ENCODE results near the gene CBX8.

CBX8 gene

DNA sequence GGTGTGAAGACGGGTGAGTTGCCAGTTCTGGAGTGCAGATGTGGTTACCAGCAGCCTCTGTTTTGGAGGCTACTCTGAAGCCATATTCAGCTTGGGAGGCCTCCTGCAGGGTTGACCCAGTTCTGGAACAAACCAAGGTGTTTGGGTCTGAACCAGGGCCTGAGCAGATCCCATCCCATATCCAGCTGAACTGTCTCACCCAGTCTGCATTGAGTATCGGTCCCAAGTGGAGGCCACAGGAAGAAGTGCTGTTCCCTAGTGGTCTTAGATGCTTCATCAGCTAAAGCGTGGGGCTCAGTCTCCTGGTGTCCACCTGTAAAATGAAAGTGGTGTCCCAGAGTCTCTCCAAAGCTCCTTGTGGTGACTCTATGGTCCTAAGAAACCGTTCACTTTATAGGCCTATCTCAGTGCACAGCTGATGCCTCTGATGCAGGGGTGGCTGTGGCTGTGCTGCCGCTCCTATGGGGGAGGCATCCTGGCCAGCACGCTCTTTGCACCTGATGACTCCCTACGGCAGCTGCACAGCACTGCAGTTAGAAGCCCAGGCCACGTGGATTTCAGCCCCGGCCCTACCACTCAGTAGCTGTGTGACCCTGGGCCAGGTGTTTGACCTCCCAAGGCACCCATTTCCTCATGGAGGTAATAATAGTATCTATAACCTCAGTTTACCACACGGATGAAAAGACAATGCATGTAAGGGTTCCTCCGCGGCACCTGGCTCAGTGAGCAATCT lies 21.3 kb upstream of the CBX8 start:
- DNase-seq, result no peak

DNA sequence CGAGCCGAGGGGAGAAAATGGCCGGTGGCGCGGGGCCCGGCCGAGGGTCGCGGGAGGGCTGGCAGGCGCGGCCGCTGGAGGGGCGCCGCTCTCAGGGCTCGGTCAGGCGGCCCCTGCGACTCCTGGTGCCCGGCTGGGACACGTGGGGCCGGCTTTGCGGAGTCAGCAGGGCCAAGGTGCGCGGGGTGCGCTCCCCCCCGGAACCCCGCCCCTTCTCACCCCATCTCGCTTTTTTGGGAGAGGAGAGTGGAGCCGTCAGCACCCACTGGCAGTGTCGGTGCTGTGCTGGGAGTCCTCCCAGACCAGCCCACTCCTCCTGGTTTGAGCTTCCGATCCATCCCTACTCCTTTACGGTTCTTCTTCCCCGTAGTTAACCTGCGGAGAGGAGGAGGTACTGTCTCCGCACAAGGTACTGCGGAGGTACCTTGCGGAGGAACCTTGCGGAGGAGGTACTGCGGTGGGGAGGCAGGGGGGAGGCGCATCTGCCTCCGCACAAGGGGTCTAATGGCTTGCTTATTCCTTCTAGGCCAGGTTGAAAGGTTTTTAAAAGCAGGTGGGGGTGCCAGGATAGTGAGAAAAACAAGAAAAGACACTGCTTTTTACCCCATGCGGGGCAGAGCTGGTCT lies 19.1 kb upstream of the CBX8 start:
- DNase-seq, result no peak

DNA sequence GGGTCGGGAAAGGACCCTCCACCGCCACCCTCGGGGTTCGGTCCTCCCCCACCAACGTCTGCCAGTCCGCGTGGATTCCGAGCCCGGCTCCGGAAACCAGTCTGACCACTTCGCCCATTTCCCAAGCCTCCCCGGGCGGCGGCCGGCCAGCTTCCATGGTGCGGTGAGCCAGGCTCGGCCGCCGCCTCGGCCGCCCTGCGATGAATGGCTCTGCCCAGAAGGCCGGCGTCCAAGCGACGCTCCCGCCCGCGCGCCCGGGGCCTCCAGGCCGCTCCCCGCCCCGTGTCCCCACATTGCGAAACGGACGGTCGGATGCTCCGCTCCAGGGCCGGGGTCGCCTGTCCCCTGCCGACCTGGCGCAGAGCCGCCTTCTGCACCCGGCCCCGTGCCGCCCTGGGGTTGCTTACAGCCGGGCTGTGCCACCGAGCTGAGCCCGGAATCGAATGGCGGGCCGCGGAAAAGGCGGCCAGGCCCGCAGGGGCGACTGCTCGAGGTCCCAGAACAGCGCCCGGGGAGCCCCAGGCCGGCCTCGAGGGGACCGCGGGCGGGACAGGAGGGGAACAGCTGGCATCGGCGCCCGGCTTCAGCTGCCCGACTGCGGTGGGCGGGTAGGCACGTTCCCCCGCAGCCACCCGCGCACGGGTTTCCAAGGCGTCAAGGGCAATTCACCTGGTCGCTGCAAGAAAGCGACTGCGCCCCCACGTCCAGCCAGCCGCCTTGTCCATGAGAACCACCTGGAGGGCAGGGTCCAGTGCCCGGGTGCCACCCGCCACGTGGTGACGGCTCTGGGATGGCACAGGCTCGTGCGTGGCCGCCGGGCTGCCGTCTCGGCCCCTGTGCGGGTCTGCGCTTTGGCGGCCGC lies 18.3 kb upstream of the CBX8 start:
- DNase-seq, result no peak

DNA sequence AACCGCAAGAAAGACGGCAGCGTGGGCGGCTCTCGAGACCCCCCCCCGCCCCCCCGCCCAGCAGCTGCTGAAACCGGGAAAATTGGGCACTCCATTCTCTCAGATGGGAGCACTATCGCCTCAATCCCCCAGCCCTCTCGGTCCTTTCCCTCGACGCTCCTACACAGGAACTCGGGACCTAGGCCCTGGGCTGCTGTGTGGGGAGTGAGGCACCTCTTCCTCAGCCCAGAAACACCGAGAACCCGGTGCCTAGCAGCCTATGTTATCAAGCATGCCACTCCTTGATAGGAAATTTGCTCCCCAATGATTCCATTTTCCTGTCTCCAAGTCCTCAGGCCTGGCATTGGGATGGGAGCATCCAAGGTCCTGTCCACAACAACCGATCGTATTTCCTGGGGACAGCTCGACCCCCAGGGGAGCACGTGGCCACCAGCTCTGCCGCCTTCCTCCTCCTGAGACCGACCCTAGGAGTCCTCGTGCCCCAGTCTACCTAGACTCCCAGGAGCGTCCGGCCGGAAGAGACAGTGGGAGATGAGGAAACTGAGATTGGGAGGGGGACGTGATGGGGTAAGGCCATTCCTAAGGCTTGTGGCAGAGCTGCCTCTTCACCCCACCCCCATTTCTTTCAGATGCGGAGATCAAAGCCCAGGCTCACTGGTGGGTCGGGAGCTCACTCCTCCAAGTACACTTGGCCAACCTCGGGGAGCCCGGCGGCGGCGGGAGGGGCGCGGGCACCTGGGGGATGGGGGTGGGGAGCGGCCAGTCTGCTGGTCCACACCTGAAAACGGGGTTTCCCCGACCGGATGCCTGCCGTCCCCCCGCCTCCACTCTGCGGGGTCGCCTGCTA lies 17.5 kb upstream of the CBX8 start:
- no peak for DNase-seq

DNA sequence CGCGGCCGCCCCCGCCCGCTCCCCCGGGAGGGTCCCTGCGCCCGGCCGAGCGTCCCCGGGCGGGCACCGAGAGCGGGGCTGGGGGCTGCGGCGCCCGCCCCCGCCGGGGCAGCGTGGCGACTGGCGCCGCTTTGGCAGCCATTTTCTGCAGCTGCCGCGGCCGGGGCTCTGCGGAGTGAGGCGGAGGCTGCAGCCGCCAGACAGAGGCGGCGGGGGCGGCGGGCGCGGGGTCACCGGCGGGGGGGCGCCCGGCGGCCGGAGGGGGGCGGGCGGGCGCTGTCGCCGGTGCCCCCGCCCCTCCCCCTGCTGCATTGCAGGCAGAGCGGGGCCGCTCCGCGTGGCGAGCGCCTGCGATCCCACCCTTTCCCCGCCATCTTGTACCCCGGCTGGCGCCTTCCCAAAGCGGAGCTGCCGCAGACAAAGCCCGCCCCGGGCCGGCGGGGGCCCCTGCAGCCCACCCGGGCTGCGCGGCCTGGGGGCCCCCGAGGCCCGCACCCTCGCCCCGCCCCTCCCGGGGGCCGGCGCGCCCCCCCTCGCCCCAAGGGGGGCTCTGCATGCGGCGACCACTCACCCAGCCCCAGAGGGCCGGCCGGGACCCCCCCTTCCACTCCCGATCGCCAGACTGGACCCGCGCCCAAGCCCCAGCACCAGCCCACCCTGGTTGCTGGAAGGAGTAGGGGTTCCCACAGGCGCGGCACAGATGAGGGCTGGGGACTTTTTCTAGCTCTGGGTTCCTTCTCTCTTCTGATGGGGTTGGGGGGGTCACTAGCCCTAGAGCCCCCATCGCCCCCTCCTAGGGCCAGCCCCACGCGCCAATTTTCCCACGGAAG lies 16.6 kb upstream of the CBX8 start:
- no peak for DNase-seq

DNA sequence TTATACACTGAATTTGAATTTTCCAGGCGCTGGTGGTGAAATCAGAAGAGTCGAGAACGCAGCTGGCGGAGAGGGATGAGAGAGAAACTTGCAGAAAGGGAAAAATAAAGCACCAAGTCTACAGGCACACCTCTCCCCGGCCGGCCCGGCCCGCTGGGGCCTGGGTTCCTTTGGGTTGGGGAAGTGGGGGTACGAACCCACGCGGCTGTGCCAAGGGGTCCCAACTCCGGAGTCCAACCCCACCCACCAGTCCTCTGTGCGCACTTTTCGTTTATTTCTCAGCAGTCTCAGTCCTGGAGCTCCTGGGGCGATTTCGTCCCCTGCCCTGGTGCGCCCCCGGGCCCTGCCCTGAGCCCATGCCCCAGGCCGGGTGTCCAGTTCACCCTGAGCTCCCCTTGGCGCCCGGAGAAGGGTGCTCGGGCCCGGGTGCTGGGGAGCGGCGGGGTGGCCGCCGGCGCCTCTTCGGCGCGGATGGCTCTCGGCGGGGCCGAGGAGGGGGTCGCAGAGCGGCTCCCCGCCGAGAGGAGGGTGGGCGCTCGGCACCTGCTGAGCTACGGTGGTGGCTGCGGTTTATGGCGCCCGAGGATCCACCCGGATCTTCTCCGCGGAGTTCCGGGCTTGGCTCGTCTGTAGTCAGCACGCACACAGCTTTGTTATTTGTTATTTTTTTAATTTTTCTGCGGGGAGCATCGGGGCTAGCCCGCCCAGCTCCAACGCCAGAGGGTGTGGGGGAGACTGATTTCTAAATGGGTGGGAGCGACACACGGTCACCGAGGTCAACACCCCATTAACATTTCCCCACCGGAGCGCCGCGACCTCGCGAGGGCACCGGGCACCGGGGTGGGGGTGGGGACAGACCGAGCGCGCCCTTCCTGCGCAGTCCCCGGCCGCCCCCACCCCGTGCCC lies 15.7 kb upstream of the CBX8 start:
- DNase-seq, result no peak

DNA sequence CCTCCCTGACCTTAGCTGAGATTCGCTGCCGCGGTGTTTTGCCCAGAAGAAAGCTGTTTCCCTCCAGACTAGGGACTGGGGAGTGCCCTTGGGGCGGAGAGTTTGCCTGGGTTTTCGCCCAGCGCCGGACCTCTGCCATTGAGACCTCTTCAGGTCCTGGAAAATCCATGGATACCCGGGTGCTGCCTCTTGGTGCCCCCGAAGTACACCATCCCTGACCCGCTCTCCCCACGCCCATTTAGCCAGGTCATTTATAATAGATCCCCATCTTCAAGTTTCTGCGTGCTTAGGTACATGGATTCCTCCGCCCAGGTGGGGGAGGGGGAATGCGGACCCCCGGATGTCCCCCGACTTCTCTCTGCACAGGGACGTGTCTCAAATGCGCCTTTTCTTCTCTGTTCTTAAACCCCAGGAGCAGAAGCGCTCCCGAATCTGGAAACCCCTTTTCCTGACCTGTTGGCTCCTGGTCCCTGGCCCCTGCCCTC lies 15.0 kb upstream of the CBX8 start:
- DNase-seq, result no peak

DNA sequence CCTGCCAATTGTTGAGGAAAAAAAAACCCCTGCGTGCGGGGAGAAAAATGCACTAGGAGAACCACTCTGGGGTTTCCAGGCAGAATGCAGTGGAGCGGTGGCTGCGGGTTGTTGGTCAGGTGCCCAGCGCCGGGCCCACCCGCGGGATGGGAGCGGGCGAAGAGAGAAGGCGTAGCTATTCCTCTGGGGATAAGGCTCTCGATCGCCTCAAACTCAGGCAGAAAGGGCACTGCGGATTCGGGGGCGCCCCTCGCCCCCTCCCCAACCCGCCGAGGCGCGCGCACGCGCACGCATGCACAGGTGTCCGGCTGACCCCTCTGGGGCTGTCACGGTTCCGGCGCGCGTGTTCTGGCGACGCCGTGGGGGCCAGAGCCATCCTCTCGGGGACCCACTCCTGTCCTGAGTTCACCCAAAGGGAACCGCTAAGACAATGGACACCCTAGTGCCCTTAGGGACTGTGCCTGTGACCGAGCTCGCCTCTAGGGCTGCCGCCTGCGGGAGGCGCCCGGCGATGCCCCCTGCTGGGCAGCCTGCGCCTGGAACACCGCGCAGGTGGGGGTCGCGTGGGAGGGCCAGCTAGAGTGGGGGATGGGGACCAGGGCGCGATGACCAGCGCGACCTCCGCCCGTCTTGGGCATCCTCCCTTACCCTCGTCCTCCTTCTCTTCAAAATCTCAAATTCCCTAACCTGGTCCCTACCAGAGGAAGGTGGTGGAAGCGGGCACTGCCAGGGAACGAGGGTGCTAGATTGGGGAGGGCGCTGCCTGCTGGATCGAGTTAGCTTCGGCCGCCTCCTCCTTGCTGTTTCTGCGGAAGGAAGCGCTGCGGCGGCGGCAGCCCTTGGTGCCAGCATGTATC lies 14.4 kb upstream of the CBX8 start:
- DNase-seq, result no peak

DNA sequence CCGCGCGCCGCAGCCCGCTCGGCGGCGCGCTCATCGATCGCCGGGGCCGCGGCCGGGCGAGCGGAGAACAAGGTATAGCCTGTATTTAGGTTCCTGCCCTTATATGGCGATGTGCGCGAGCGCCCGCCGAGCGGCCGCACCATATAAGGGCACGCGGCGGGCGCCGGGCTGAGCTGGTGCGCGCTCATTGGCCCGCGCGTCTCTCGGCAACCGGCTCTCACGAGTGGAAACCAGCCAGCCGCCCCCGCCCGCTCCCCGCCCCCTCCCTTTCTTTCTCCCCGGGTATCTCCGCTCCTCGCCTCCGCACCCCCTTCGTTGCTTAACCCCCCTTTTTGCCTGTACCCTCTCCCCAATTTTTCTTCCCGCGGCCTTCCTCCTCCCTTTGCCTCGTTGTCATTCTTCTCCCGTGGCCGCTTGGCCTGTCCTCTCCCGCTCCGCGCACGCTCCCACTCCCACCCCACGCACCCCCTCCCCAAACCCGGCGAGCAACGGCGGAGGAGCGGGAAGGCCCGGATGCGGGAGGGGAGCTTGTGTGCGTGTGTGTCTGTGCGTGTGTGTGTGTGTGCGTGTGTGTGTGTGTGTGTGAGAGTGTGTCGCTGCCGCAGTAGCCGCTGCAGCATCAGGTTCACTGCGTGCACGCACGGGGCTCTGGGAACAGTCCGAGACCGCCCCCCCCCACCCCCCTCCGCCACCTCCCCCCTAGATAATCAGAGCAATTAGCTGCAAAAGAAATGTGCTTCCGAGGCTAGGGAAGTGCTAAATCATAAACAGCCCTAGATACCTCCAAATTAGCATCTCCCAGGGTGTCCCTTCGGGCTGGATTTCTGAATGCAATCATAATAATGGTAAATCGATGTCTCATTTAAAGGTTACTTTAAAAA lies 13.5 kb upstream of the CBX8 start:
- no peak for DNase-seq

DNA sequence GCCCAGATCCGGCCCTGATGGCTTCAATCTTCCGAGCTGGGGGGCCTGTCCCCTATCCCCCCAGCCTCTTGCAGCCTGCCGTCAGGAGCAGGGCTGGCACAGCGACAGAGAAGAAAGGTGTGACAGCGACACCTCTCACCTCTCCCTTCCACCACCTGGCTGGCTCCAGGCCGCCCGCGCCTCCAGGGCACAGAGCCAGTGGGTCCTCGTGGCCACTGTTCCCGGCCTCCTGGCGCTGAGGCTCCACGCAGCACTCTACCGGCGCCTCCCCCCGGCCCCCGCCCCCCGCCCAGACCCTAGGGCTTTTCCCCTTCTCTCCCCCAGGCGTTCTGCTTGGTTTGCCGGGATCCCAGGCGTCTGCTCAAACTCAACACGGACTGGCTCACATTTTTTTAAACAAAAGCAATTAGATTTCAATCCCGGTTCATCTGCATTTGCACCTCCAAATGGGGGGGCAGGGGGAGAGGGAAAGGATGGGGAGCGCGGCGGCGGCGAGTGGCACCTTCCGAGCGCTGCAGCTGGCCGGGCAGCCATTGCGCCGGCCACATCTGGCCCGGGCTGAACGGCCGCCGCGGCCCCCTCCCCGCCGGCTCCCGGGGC lies 12.8 kb upstream of the CBX8 start:
- DNase-seq, result no peak

DNA sequence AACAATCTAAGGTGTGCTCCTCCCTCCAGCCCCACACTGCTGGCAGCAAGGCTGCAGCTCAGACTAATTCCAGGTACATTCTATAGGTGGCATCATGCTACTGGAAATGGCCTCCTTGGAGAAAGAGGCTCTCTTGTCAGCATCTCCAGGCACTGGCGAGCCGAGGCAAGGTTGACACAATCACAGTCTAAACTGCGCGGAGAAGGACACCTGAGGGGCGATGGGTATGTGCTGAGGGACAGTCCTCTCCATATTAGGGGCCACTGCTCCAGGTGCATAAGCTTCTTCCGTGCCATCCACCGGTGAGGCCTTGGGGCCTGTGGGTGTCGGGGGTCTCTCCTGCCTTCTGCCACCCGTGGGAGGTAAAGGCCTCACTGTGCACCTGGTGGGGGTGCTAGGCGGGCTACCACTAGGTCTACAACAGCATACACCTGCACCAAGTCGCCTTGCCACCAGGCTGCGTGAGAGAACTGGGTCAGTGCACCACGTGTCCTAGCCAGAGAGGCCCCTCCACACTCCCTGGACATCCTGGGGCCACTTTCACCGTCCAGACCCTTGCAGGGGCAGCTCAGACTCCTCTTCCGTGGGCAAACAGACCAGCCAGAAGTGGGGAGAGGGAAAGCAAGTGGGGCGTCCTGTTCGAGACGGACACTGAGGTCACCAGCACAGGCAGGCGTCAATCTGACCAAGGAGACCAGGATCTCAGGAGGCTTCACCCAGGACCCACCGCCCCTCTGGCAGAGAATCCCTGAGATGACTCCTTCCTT lies 12.1 kb upstream of the CBX8 start:
- peak; percentile 35 for DNase-seq

DNA sequence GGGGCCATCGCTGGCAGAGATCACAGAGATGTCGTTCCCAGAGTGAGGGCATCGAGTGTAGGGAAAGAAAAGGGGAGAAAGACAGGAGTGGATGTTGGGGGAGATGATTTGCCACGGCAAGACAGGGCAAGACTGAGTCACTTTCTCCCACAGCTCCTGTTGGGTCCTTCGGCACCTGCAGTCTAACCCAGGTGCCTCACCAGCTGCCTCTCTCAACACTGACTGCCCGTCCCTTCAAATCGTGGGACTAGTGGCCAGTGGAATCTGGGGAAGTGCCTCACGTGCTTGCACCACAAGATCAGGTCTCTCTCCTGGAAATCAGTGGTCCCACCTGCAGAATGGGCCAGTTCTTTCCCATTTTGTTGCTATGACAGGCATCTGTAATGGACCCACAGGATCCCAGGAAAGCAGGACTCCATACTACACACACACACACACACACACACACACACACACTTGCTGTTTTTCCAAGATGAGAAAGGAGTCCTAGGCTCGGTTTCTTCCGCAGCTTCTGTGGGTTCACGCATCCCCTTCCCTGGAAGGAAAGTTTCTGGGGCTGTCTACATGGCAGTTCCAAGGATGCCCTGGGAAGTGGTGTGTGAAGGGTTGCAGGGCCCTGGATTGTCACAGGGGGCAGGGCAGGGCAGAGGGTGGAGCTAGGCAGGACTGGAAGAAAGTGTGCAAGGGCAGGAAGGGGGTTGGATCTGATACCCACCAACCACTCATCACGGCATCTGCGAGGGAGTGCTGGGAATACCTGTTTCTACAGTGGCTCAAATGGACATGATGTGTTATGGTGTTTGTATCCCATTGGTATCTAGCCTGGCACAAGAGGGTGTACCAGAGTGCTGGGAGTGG lies 10.2 kb upstream of the CBX8 start:
- DNase-seq, result no peak

DNA sequence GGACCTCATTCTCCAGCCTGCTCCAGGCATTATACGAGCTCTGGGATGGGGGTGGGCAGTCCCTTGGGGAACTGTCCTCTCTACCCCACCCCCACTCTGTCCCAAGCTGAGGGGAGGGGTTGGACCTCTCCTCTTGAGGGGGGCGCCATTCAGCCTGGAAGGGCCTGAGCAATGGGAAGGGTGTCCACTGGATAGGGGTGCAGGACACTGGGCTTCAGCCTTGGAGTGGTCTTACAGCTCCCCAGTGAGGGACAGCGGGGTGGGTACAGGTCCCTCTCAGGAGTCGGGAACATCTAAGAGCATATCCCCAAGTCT lies 9.5 kb upstream of the CBX8 start:
- no peak for DNase-seq

DNA sequence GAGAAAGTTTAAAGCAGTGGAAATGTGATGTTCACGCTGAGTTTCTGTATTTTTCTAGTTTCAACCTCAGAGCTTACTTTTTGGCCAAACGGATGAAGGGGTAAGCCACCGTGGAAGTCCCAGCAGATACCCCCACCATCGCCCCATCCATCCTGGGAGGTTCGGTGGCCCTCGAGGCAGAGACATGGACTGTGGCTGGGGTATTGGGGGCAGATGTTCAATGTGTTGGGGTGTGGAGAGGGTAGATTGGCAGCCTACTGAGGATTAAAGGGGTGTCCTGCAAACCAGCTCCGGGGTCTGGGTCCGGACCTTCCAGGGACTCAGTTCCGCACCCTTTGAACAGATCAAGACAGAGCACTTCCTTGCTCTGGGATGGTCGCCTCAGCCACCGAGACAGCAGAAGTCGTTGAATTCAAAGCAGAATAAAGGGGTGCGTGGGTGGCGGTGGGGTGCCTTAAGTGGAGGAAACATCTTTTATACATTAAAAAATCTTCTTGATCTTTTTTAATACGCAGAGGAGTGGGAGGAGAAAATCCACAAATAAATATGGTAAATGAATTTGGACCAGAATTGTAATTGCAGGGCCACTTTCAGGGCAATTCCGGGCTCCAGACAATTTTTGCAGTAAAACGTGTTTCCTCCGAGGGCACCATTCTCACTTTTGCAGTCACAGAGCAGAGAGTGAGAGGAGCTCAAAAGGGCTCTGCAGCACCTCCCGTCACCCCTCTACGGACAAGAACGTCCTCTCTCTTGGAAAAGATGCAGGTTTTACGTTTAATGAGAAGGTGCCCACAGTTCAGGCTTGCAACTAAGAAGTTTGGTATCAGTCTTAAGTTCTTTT lies 8.2 kb upstream of the CBX8 start:
- DNase-seq, result no peak

DNA sequence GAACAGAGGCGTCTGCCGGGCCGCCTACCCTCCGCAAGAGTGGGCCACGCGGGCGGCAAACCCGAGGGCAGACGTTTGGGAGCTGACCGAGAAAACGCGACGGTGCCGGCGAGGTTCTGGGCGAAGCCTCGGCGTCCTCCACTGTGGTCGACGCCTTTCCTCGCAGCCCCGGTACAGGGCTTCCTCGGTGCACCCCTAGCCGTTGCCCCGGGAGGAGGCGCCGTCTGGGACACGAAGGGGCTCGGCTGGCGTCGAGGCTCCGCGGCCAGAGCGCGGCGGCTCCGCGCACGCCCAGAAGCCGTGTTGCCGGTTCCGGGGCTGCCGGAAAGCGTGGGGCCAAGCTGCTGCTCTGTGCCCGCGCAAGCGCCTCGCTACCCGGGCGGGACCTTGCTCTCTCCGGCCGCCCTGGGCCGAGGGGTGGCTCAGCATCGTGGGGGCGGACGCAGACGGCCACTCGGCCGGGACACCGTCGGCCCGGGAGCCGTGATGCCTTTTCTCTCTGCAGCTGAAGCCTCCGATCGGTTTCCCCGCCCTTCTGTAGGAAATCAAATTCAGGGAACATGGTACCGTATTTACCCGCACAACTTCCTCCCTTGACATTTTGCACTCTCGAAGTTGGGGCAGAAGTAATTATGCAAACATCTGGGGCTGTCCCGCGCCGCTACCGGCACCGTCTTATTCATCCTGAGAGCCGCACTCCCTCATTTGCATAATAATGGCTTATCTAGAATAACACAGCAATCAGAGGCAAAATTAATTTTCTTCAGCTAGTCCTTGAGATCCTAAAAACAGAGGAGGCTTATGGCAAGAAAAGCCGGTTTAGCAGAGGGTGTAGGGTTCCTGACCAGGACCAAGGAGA lies 7.3 kb upstream of the CBX8 start:
- DNase-seq, result no peak
